ENCODE results near the gene FGF2.

Gene FGF2

DNA sequence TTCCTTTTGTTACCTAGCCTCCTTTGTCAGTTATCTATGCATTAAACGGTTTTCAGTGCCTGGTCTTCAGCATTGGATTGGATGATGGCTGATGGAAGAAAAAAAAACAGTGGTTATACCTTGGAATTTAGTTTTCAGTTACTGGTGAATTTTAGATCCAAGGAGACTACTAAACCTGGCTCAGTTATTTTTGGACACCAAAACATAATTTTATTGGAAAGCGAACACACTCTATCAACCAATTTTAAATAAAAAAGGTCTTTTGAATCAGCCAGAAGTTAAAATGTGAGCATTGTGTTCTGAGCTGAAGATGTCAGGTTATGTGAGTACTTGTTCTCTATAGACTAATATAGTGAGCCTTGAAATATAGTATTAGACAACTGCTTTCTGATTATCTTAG, 32.1 kb downstream of the FGF2 start (continued):
- TF ChIP-seq, protein P1, sequence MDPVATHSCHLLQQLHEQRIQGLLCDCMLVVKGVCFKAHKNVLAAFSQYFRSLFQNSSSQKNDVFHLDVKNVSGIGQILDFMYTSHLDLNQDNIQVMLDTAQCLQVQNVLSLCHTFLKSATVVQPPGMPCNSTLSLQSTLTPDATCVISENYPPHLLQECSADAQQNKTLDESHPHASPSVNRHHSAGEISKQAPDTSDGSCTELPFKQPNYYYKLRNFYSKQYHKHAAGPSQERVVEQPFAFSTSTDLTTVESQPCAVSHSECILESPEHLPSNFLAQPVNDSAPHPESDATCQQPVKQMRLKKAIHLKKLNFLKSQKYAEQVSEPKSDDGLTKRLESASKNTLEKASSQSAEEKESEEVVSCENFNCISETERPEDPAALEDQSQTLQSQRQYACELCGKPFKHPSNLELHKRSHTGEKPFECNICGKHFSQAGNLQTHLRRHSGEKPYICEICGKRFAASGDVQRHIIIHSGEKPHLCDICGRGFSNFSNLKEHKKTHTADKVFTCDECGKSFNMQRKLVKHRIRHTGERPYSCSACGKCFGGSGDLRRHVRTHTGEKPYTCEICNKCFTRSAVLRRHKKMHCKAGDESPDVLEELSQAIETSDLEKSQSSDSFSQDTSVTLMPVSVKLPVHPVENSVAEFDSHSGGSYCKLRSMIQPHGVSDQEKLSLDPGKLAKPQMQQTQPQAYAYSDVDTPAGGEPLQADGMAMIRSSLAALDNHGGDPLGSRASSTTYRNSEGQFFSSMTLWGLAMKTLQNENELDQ (tag by site-specific recombination; IDR thresholded peaks at IDR 0.05; ENCODE audit: low read depth): no peak
- TF ChIP-seq YY1 (tag by site-specific recombination; IDR thresholded peaks at IDR 0.05) (no peak), ZNF629 (tag by site-specific recombination; IDR thresholded peaks at IDR 0.05) (no peak), SP3 (tag by site-specific recombination; IDR thresholded peaks at IDR 0.05) (no peak), ZSCAN16 (tag by site-specific recombination; IDR thresholded peaks at IDR 0.05) (no peak), ZNF514 (tag by site-specific recombination; IDR thresholded peaks at IDR 0.05) (no peak)
- TF ChIP-seq, protein P2, sequence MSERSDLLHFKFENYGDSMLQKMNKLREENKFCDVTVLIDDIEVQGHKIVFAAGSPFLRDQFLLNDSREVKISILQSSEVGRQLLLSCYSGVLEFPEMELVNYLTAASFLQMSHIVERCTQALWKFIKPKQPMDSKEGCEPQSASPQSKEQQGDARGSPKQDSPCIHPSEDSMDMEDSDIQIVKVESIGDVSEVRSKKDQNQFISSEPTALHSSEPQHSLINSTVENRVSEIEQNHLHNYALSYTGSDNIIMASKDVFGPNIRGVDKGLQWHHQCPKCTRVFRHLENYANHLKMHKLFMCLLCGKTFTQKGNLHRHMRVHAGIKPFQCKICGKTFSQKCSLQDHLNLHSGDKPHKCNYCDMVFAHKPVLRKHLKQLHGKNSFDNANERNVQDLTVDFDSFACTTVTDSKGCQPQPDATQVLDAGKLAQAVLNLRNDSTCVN (tag by site-specific recombination; optimal IDR thresholded peaks at IDR 0.05): no peak
- TF ChIP-seq, protein P3, sequence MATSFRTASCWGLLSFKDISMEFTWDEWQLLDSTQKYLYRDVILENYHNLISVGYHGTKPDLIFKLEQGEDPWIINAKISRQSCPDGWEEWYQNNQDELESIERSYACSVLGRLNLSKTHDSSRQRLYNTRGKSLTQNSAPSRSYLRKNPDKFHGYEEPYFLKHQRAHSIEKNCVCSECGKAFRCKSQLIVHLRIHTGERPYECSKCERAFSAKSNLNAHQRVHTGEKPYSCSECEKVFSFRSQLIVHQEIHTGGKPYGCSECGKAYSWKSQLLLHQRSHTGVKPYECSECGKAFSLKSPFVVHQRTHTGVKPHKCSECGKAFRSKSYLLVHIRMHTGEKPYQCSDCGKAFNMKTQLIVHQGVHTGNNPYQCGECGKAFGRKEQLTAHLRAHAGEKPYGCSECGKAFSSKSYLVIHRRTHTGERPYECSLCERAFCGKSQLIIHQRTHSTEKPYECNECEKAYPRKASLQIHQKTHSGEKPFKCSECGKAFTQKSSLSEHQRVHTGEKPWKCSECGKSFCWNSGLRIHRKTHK (tag by site-specific recombination; IDR thresholded peaks at IDR 0.05): no peak
- TF ChIP-seq, protein P4, sequence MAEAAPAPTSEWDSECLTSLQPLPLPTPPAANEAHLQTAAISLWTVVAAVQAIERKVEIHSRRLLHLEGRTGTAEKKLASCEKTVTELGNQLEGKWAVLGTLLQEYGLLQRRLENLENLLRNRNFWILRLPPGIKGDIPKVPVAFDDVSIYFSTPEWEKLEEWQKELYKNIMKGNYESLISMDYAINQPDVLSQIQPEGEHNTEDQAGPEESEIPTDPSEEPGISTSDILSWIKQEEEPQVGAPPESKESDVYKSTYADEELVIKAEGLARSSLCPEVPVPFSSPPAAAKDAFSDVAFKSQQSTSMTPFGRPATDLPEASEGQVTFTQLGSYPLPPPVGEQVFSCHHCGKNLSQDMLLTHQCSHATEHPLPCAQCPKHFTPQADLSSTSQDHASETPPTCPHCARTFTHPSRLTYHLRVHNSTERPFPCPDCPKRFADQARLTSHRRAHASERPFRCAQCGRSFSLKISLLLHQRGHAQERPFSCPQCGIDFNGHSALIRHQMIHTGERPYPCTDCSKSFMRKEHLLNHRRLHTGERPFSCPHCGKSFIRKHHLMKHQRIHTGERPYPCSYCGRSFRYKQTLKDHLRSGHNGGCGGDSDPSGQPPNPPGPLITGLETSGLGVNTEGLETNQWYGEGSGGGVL (tag by site-specific recombination; IDR thresholded peaks at IDR 0.05): no peak

DNA sequence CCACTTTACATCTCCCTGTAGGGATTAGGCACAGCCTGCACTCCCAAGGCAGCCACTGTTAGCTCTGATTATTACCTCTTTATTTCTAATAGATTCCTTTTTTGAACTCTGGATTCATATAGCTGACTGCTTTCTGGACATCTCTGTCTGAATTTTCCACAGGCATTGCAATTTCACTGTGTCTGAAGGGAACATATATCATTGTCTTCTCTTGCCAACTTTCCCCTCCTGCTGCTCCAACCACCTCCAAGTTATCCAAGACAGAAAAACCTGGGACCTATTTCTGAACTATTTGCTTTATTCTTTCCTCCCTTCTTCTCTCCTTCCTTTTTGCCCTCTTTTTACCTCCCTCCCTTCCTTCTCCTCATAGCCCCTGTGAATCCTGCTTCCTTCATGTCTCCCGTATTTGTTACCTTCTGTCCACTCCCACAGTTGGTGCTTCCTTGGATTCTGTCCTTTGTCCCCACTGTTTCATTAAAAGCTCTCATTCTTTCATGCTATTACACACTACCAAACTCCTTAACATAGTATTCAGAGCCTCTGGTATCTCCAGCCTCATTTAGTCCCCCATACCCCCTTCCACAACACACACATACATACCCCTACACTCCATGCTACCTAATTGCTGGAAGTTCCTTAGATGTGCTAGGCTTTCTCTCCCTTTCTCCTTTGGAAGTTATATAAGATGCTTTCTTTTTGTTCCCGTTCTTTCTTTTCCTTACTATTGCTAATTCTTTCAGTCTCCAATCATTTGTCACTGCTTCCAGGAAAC, 34.7 kb downstream of the FGF2 start:
- CTCF ChIA-PET: interaction anchor here (0.5 to 1.1 kb wide), 2 partner anchors 35 to 1052 kb away, joined by 3 to 7 read pairs; no protein-coding TSS in a partner anchor

DNA sequence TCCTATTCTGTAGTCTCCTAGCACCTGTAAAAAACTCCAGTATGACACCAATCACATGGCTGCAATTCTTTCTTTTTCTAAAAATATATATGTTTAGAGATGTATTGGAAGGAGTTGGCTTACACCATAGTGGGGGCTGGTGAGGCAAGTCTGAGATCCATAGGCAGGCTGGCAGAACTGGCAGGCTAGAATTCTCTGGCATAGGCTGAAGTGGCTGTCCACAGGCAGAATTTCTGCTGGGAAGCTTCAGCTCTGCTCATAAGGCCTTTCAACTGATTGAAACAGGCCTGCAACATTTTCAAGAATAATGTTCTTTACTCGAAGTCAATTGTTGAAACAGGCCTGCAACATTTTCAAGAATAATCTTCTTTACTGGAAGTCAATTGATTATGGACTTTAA, 37.0 kb downstream of the FGF2 start:
- Histone ChIP-seq H3K36me3 (ENCODE audit: control insufficient read depth in 2 of 2, insufficient read depth in 1 of 2, low read length in 2 of 2) (no peaks in the 10 kb centered on the region), H3K27ac (ENCODE audit: extremely low read depth, low read depth, low read length) (no peak overlapping the region), H3K4me3 (ENCODE audit: low read depth, low read length) (no peak overlapping the region), H3K4me1 (ENCODE audit: control insufficient read depth, insufficient read depth, low read length) (no peaks in the 10 kb centered on the region), H3K9me3 (ENCODE audit: control insufficient read depth, insufficient read depth, low read depth, low read length) (no peaks in the 10 kb centered on the region)
- ChIA-PET CTCF (interaction anchor here (1.6 kb wide), 1 partner anchor 12 kb away, joined by 3 read pairs; no protein-coding TSS in a partner anchor), POLR2A (no interaction called here)
- TF ChIP-seq HOXC10 (CRISPR knock-in tag; IDR thresholded peaks at IDR 0.05) (no peak), SALL2 (tag by site-specific recombination; IDR thresholded peaks at IDR 0.05; ENCODE audit: borderline replicate concordance) (no peak), ZNF223 (tag by site-specific recombination; IDR thresholded peaks at IDR 0.05) (no peak), YY2 (tag by site-specific recombination; IDR thresholded peaks at IDR 0.05) (no peak), ZNF76 (tag by site-specific recombination; IDR thresholded peaks at IDR 0.05; ENCODE audit: borderline replicate concordance, low read depth) (no peak), ZNF350 (tag by site-specific recombination; IDR thresholded peaks at IDR 0.05) (no peak), SCRT2 (tag by site-specific recombination; IDR thresholded peaks at IDR 0.05) (no peak), ZNF623 (tag by site-specific recombination; IDR thresholded peaks at IDR 0.05) (no peak), SP2 (tag by site-specific recombination; IDR thresholded peaks at IDR 0.05) (no peak), ZNF624 (tag by site-specific recombination; IDR thresholded peaks at IDR 0.05) (no peak), ZIC2 (tag by site-specific recombination; IDR thresholded peaks at IDR 0.05) (no peak)
- TF ChIP-seq, protein P5, sequence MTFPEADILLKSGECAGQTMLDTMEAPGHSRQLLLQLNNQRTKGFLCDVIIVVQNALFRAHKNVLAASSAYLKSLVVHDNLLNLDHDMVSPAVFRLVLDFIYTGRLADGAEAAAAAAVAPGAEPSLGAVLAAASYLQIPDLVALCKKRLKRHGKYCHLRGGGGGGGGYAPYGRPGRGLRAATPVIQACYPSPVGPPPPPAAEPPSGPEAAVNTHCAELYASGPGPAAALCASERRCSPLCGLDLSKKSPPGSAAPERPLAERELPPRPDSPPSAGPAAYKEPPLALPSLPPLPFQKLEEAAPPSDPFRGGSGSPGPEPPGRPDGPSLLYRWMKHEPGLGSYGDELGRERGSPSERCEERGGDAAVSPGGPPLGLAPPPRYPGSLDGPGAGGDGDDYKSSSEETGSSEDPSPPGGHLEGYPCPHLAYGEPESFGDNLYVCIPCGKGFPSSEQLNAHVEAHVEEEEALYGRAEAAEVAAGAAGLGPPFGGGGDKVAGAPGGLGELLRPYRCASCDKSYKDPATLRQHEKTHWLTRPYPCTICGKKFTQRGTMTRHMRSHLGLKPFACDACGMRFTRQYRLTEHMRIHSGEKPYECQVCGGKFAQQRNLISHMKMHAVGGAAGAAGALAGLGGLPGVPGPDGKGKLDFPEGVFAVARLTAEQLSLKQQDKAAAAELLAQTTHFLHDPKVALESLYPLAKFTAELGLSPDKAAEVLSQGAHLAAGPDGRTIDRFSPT (tag by site-specific recombination; IDR thresholded peaks at IDR 0.05): no peak
- TF ChIP-seq, protein P6, sequence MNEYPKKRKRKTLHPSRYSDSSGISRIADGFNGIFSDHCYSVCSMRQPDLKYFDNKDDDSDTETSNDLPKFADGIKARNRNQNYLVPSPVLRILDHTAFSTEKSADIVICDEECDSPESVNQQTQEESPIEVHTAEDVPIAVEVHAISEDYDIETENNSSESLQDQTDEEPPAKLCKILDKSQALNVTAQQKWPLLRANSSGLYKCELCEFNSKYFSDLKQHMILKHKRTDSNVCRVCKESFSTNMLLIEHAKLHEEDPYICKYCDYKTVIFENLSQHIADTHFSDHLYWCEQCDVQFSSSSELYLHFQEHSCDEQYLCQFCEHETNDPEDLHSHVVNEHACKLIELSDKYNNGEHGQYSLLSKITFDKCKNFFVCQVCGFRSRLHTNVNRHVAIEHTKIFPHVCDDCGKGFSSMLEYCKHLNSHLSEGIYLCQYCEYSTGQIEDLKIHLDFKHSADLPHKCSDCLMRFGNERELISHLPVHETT (tag by site-specific recombination; IDR thresholded peaks at IDR 0.05): no peak

More for the DNA sequence above, 34.7 kb downstream of the FGF2 start:
- H3K4me1 ChIP-seq (ENCODE audit: control insufficient read depth, insufficient read depth, low read length): no peaks in the 10 kb centered on the region
- H3K4me3 ChIP-seq (ENCODE audit: low read depth, low read length): no peak overlapping the region
- no peaks in the 10 kb centered on the region for H3K36me3 ChIP-seq (ENCODE audit: control insufficient read depth in 2 of 2, insufficient read depth in 1 of 2, low read length in 2 of 2)
- no peak overlapping the region for H3K27ac ChIP-seq (ENCODE audit: extremely low read depth, low read depth, low read length)
- POLR2A ChIA-PET: no interaction called here
- no peak for TF ChIP-seq RBAK (tag by site-specific recombination; IDR thresholded peaks at IDR 0.05)
- TF ChIP-seq ZNF585B (tag by site-specific recombination; IDR thresholded peaks at IDR 0.05): peak; percentile 71
- TF ChIP-seq ZNF549 (tag by site-specific recombination; IDR thresholded peaks at IDR 0.05): no peak
- H3K9me3 ChIP-seq (ENCODE audit: control insufficient read depth, insufficient read depth, low read depth, low read length): no peaks in the 10 kb centered on the region

All from HEK293 (cell line).